GM12878 (cell line): Measurements from ENCODE around the gene TPM4. TPM values are rescaled to one million over a fixed set of nuclear protein-coding genes. Genes with fewer than 3 reads are reported as not detected.

ENCODE experiments used
- ATAC-seq: fragments of 200-7000 bp; cut with Tn5 transposase; 3 replicates; pipeline ENCODE4 v1.9.1; 2020; ENCODE audit warnings: mild to moderate bottlenecking, moderate library complexity
- BruUV-seq: library from RNA; stranded (reverse); fragments of 400-500 nt; replicated peaks from 2 replicates; lab custom pipeline; 2021; lab: Mats Ljungman, UMichigan
- CTCF ChIA-PET: fragments of 300-600 bp; sonication (Branson Sonifier 250); formaldehyde crosslinking; extraction: SDS; loops from one replicate; lab custom pipeline; 2021; ENCODE audit warnings: inconsistent platforms; lab: Yijun Ruan, JAX
- POLR2A ChIA-PET: fragments of 350-600 bp; formaldehyde crosslinking; extraction: SDS; loops from one replicate; lab custom pipeline; 2021; ENCODE audit warnings: inconsistent platforms; lab: Charles Lee
- RAD21 ChIA-PET: fragments of 300-600 bp; sonication (Branson Sonifier 250); formaldehyde crosslinking; loops from one replicate; lab custom pipeline; 2023; ENCODE audit warnings: antibody characterized with exemption; ENCODE audit not compliant: unreplicated experiment; lab: Charles Lee
- SMC1A ChIA-PET: fragments of 300-600 bp; sonication (Branson Sonifier 250); formaldehyde crosslinking; loops from one replicate; lab custom pipeline; 2023; ENCODE audit not compliant: unreplicated experiment, uncharacterized antibody; lab: Charles Lee
- DNase-seq: peaks from one replicate; pipeline ENCODE4 v3.0.0-alpha.2; 2011; ENCODE audit warnings: low read depth, low spot score
- FAIRE-seq: peaks from 3 replicates; lab custom pipeline; 2011; peaks lifted over from hg19 to GRCh38; lab: Jason Lieb, UNC
- H2AFZ ChIP-seq: 2 replicates; pipeline ENCODE4 v1.6.0; 2011; ENCODE audit warnings: low read depth, low read length, control low read depth; ENCODE audit not compliant: control insufficient read depth
- H3K27ac ChIP-seq: 2 replicates; pipeline ENCODE4 v1.5.1; 2011; ENCODE audit warnings: control low read depth; ENCODE audit not compliant: control insufficient read depth, insufficient read depth
- H3K27me3 ChIP-seq, 2 experiments: replicated peaks in 1 of 2; 2 replicates each; pipeline versions ENCODE4 v1.6.0 to v1.6.1; 2011; ENCODE audit warnings: low read length in 1 of 2; ENCODE audit not compliant: control insufficient read depth in 2 of 2, insufficient read depth in 2 of 2
- H3K36me3 ChIP-seq, 2 experiments: 2 replicates each; pipeline ENCODE4 v1.5.1; 2011; ENCODE audit warnings: low read length in 1 of 2; ENCODE audit not compliant: control insufficient read depth in 2 of 2, insufficient read depth in 2 of 2
- H3K4me1 ChIP-seq: 2 replicates; pipeline ENCODE4 v1.6.1; 2011; ENCODE audit warnings: mild to moderate bottlenecking, low read length, moderate library complexity, mixed read lengths; ENCODE audit not compliant: control insufficient read depth, insufficient read depth
- H3K4me2 ChIP-seq: 2 replicates; pipeline ENCODE4 v1.6.0; 2011; ENCODE audit warnings: control low read depth; ENCODE audit not compliant: control insufficient read depth, insufficient read depth
- H3K4me3 ChIP-seq: fragments of 200-600 bp; sonication (generic); 2 replicates; pipeline ENCODE4 v1.5.1; 2016
- H3K79me2 ChIP-seq: 2 replicates; pipeline ENCODE4 v1.6.0; 2011; ENCODE audit warnings: low read length; ENCODE audit not compliant: control insufficient read depth, insufficient read depth
- H3K9ac ChIP-seq: 2 replicates; pipeline ENCODE4 v1.8.0; 2011; ENCODE audit warnings: low read length, control low read depth, mixed read lengths; ENCODE audit not compliant: control insufficient read depth, insufficient read depth
- H3K9me3 ChIP-seq: replicated peaks from 3 replicates; pipeline ENCODE4 v1.5.1; 2011; ENCODE audit warnings: mild to moderate bottlenecking, low read length; ENCODE audit not compliant: control insufficient read depth, insufficient read depth
- H4K20me1 ChIP-seq: 2 replicates; pipeline ENCODE4 v1.6.0; 2011; ENCODE audit not compliant: control insufficient read depth, insufficient read depth
- CBX5 ChIP-seq: sonication (generic); IDR thresholded peaks from 2 replicates; pipeline ENCODE4 v1.6.1; 2016; ENCODE audit warnings: low read depth, moderate library complexity, mild to moderate bottlenecking, inconsistent platforms
- EED ChIP-seq: sonication (generic); IDR thresholded peaks from 2 replicates; pipeline ENCODE4 v1.6.1; 2016; ENCODE audit warnings: antibody characterized with exemption, low read depth
- IKZF2 ChIP-seq, 2 experiments: fragments of 450-650 bp; IDR thresholded peaks; 2 replicates each; pipeline ENCODE4 v1.6.1; 2017; ENCODE audit warnings: mild to moderate bottlenecking in 2 of 2, moderate library complexity in 2 of 2
- SMAD1 ChIP-seq: fragments of 450-650 bp; IDR thresholded peaks from 2 replicates; pipeline ENCODE4 v1.6.1; 2018; ENCODE audit warnings: mild to moderate bottlenecking, low read depth; ENCODE audit not compliant: partially characterized antibody
- SUZ12 ChIP-seq: fragments of 200-600 bp; sonication (generic); IDR thresholded peaks from one replicate; pipeline ENCODE4 v1.6.1; 2018; ENCODE audit warnings: antibody characterized with exemption, mild to moderate bottlenecking; ENCODE audit not compliant: unreplicated experiment
- ZSCAN29 ChIP-seq: fragments of 450-650 bp; IDR thresholded peaks from 2 replicates; pipeline ENCODE4 v1.6.1; 2017; ENCODE audit warnings: mild to moderate bottlenecking, moderate library complexity
- WGBS: methylation state at CpG from one replicate; pipeline ENCODE4 v1.1.6; 2016; ENCODE audit warnings: low lambda C conversion rate; ENCODE audit not compliant: insufficient replicate concordance, insufficient coverage; ENCODE audit errors: missing lambda C conversion rate; 5-methylcytosine and 5-hydroxymethylcytosine counted together
- in situ Hi-C: fragments of 300-500 bp; cut with MboI; formaldehyde crosslinking; loops from 9 replicates; pipeline ENCODE4 v1.14.3; 2018; ENCODE audit warnings: mixed read lengths
- intact Hi-C: fragments of 100-400 bp; cut with micrococcal nuclease; formaldehyde crosslinking; loops from one replicate; pipeline ENCODE4 v1.14.2; 2022; ENCODE audit not compliant: unreplicated experiment
- polyA plus RNA-seq, 11 experiments: library from polyadenylated mRNA; depleted of rRNA in 4 of 11; unstranded in 6 of 11; stranded (reverse) in 5 of 11; fragments of >200 nt; fragmentation: Nextera tagmentation in 4 of 11; fragmentation: Illumina TruSeq in 1 of 11; extraction: Ambion mirVana in 4 of 11; extraction: Trizol in 1 of 11; gene quantifications; 1 replicate in 1 of 11; 2 replicates in 10 of 11; pipeline versions ENCODE4 v1.2.1 to v1.2.3, GENCODE V29; 2011 to 2016; ENCODE audit warnings: inconsistent platforms in 2 of 11, missing spikeins in 2 of 11, low read depth in 1 of 11
- total RNA-seq, 4 experiments: library from RNA; depleted of rRNA in 3 of 4; stranded (reverse); fragments of >200 nt in 3 of 4; fragmentation: Illumina TruSeq in 1 of 4; extraction: Trizol in 1 of 4; gene quantifications; 2 replicates each; pipeline versions ENCODE4 v1.2.1 to v1.2.3, GENCODE V29; 2013 to 2021
- TF ChIP-seq, protein P1 (sequence below): IDR thresholded peaks from 2 replicates; pipeline ENCODE4 v1.6.1; 2011; ENCODE audit warnings: low read depth, mild to moderate bottlenecking, low read length, moderate library complexity, borderline replicate concordance; ENCODE audit errors: extremely low read depth
- TF ChIP-seq, protein P2 (sequence below): fragments of 450-650 bp; IDR thresholded peaks from 2 replicates; pipeline ENCODE4 v1.6.1; 2016; ENCODE audit warnings: mild to moderate bottlenecking

TPM4 gene
- total and polyA plus RNA-seq, 10 of the 15 experiments (the other 5 are each of a cell fraction or from before 2014, with no cell fraction given) = 183 to 620 (median 407) TPM

- in situ Hi-C loops = no loop called here
- WGBS = 42% methylated on average over 11 of the region's 11 CpGs
- CTCF ChIA-PET = no interaction called here
Measured at GRCh38 chr19:16036941-16037340, 39.4 kb upstream of the TPM4 start.

More at GRCh38 chr19:16036941-16037340, 39.4 kb upstream of the TPM4 start:
- ATAC-seq (no peak), DNase-seq (no peak), FAIRE-seq (no peak)
- ChIA-PET RAD21 (no interaction called here), POLR2A (interaction anchor here (0.8 kb wide), 1 partner anchor 144 kb away, joined by 4 read pairs; no protein-coding TSS in a partner anchor), SMC1A (interaction anchor here (1.4 kb wide), 1 partner anchor 44 kb away, joined by 3 read pairs; no protein-coding TSS in a partner anchor)
- BruUV-seq = no TSS peak
- H3K4me3 ChIP-seq = no peak overlapping the region
- H3K79me2 ChIP-seq = no peaks in the 10 kb centered on the region
- no peaks in the 10 kb centered on the region for H3K27me3 ChIP-seq
- TF ChIP-seq, protein P1, sequence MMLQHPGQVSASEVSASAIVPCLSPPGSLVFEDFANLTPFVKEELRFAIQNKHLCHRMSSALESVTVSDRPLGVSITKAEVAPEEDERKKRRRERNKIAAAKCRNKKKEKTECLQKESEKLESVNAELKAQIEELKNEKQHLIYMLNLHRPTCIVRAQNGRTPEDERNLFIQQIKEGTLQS = no peak
- no peak for TF ChIP-seq ZSCAN29
- TF ChIP-seq CBX5 = no peak
- TF ChIP-seq SUZ12 = no peak
- TF ChIP-seq IKZF2 (IDR thresholded peaks at IDR 0.05) = no peak
- TF ChIP-seq SMAD1 = no peak
- TF ChIP-seq EED = no peak
- TF ChIP-seq, protein P2, sequence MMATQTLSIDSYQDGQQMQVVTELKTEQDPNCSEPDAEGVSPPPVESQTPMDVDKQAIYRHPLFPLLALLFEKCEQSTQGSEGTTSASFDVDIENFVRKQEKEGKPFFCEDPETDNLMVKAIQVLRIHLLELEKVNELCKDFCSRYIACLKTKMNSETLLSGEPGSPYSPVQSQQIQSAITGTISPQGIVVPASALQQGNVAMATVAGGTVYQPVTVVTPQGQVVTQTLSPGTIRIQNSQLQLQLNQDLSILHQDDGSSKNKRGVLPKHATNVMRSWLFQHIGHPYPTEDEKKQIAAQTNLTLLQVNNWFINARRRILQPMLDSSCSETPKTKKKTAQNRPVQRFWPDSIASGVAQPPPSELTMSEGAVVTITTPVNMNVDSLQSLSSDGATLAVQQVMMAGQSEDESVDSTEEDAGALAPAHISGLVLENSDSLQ = no peak
- no peak overlapping the region for H3K4me2 ChIP-seq
- H3K27ac ChIP-seq = no peak overlapping the region
- intact Hi-C loops = no loop called here
- no peaks in the 10 kb centered on the region for H3K9me3 ChIP-seq
- H4K20me1 ChIP-seq = no peaks in the 10 kb centered on the region
- no peaks in the 10 kb centered on the region for H3K36me3 ChIP-seq
- H2AFZ ChIP-seq = no peak overlapping the region
- H3K9ac ChIP-seq = no peak overlapping the region
- no peaks in the 10 kb centered on the region for H3K4me1 ChIP-seq
